GM12865 (cell line): ENCODE results near the gene ITPR1.

ENCODE experiments used
- DNase-seq: peaks from one replicate; pipeline ENCODE4 v3.0.0; 2010; ENCODE audit warnings: low read depth
- H3K4me3 ChIP-seq: 2 replicates; pipeline ENCODE4 v1.5.1; 2011; ENCODE audit warnings: mild to moderate bottlenecking, low read depth, low read length, control low read depth
- CTCF ChIP-seq: IDR thresholded peaks from 2 replicates; pipeline ENCODE4 v1.5.1; 2011; ENCODE audit warnings: low read length, control low read depth, low read depth, inconsistent platforms; ENCODE audit not compliant: insufficient read depth; ENCODE audit errors: missing control alignments

Gene ITPR1

GRCh38 chr3:4613366-4613765 is 120.2 kb downstream of the ITPR1 start:
- DNase-seq, result no peak
- no peak for TF ChIP-seq CTCF
- no peak overlapping the region for H3K4me3 ChIP-seq

GRCh38 chr3:4614070-4614469 is 120.9 kb downstream of the ITPR1 start:
- TF ChIP-seq CTCF, result no peak
- H3K4me3 ChIP-seq, result no peak overlapping the region
- DNase-seq, result no peak

GRCh38 chr3:4614927-4615326 is 121.8 kb downstream of the ITPR1 start:
- TF ChIP-seq CTCF, result no peak
- no peak overlapping the region for H3K4me3 ChIP-seq
- no peak for DNase-seq

- TF ChIP-seq CTCF, result no peak
- no peak for DNase-seq
- H3K4me3 ChIP-seq, result no peak overlapping the region
These were observed 122.6 kb downstream of the ITPR1 start for GRCh38 chr3:4615750-4616149.

- H3K4me3 ChIP-seq, result no peak overlapping the region
- TF ChIP-seq CTCF, result no peak
- no peak for DNase-seq
These were observed 130.4 kb downstream of the ITPR1 start for GRCh38 chr3:4623421-4623999.

- DNase-seq, result no peak
- no peak for TF ChIP-seq CTCF
- H3K4me3 ChIP-seq, result no peak overlapping the region
These were observed 134.7 kb downstream of the ITPR1 start for GRCh38 chr3:4627651-4628375.
